SK-N-SH treated with all-trans-retinoic acid at 6 μM for 48 hours (cell line): Measurements from ENCODE around the gene VIT.

ENCODE experiments used
- ATAC-seq: fragments of 200-7000 bp; cut with Tn5 transposase; 3 replicates; pipeline ENCODE4 v1.9.1; 2020; ENCODE audit warnings: mild to moderate bottlenecking, moderate library complexity
- BACH2 ChIP-seq: fragments of 250-450 bp; sonication (Bioruptor Pico); IDR thresholded peaks from 2 replicates; pipeline ENCODE4 v1.9.0; 2021; ENCODE audit warnings: mild to moderate bottlenecking, borderline replicate concordance
- CSDC2 ChIP-seq: fragments of 250-450 bp; sonication (Bioruptor Pico); IDR thresholded peaks from 2 replicates; pipeline ENCODE4 v1.5.0; 2020; ENCODE audit warnings: mild to moderate bottlenecking, moderate library complexity
- ESRRG ChIP-seq: fragments of 250-450 bp; sonication (Bioruptor Pico); IDR thresholded peaks from 2 replicates; pipeline ENCODE4 v1.6.1; 2021; ENCODE audit warnings: mild to moderate bottlenecking
- GLIS3 ChIP-seq: fragments of 250-450 bp; sonication (Bioruptor Pico); IDR thresholded peaks from 2 replicates; pipeline ENCODE4 v1.5.0; 2020; ENCODE audit warnings: mild to moderate bottlenecking, moderate library complexity
- ISL1 ChIP-seq: fragments of 250-450 bp; sonication (Bioruptor Pico); IDR thresholded peaks from 2 replicates; pipeline ENCODE4 v2.1.2; 2022; ENCODE audit warnings: mild to moderate bottlenecking, moderate library complexity
- PPARA ChIP-seq: fragments of 250-450 bp; sonication (Bioruptor Pico); IDR thresholded peaks from 2 replicates; pipeline ENCODE4 v1.5.0; 2020; ENCODE audit warnings: mild to moderate bottlenecking, borderline replicate concordance
- RARB ChIP-seq: fragments of 250-450 bp; sonication (Bioruptor Pico); IDR thresholded peaks from 2 replicates; pipeline ENCODE4 v1.8.0; 2021; ENCODE audit warnings: mild to moderate bottlenecking, moderate library complexity
- SNAI2 ChIP-seq: fragments of 250-450 bp; sonication (Bioruptor Pico); IDR thresholded peaks from 2 replicates; pipeline ENCODE4 v1.5.0; 2020; ENCODE audit warnings: mild to moderate bottlenecking, moderate library complexity
- TCF4 ChIP-seq: fragments of 250-450 bp; sonication (Bioruptor Pico); IDR thresholded peaks from 2 replicates; pipeline ENCODE4 v1.8.0; 2021; ENCODE audit warnings: mild to moderate bottlenecking, moderate library complexity, borderline replicate concordance
- TOX ChIP-seq: fragments of 250-450 bp; sonication (Bioruptor Pico); IDR thresholded peaks from 2 replicates; pipeline ENCODE4 v1.8.0; 2021; ENCODE audit warnings: mild to moderate bottlenecking, moderate library complexity, borderline replicate concordance
- ZC3H10 ChIP-seq: fragments of 250-450 bp; sonication (Bioruptor Pico); IDR thresholded peaks from 2 replicates; pipeline ENCODE4 v1.5.1; 2021; ENCODE audit warnings: mild to moderate bottlenecking, moderate library complexity
- ZFP3 ChIP-seq: fragments of 250-450 bp; sonication (Bioruptor Pico); IDR thresholded peaks from 2 replicates; pipeline ENCODE4 v1.5.0; 2020; ENCODE audit warnings: mild to moderate bottlenecking, moderate library complexity
- ZFP30 ChIP-seq: fragments of 450-650 bp; formaldehyde crosslinking; IDR thresholded peaks from 2 replicates; pipeline ENCODE4 v1.5.0; 2022; ENCODE audit warnings: mild to moderate bottlenecking, moderate library complexity
- ZNF565 ChIP-seq: fragments of 450-650 bp; formaldehyde crosslinking; conservative IDR thresholded peaks from 2 replicates; pipeline ENCODE4 v1.5.0; 2020; ENCODE audit warnings: low read depth, mild to moderate bottlenecking, moderate library complexity
- ZNF70 ChIP-seq: fragments of 450-650 bp; formaldehyde crosslinking; IDR thresholded peaks from 2 replicates; pipeline ENCODE4 v1.5.0; 2020; ENCODE audit warnings: mild to moderate bottlenecking, moderate library complexity
- ZNF8 ChIP-seq: fragments of 450-650 bp; formaldehyde crosslinking; IDR thresholded peaks from 2 replicates; pipeline ENCODE4 v1.5.0; 2020; ENCODE audit warnings: mild to moderate bottlenecking, moderate library complexity
- TF ChIP-seq, protein P1 (sequence below): fragments of 250-450 bp; sonication (Bioruptor Pico); IDR thresholded peaks from 2 replicates; pipeline ENCODE4 v1.5.1; 2020; ENCODE audit warnings: low read depth, mild to moderate bottlenecking, moderate library complexity
- TF ChIP-seq, protein P2 (sequence below): fragments of 250-450 bp; sonication (Bioruptor Pico); IDR thresholded peaks from 2 replicates; pipeline ENCODE4 v1.8.0; 2021; ENCODE audit warnings: low read depth, mild to moderate bottlenecking, moderate library complexity, borderline replicate concordance
- TF ChIP-seq, protein P3 (sequence below): fragments of 250-450 bp; sonication (Bioruptor Pico); IDR thresholded peaks from 2 replicates; pipeline ENCODE4 v1.5.0; 2020; ENCODE audit warnings: mild to moderate bottlenecking, moderate library complexity
- TF ChIP-seq, protein P4 (sequence below): fragments of 250-450 bp; sonication (Bioruptor Pico); IDR thresholded peaks from 2 replicates; pipeline ENCODE4 v1.8.0; 2020; ENCODE audit warnings: mild to moderate bottlenecking, moderate library complexity, borderline replicate concordance

The VIT gene

DNA sequence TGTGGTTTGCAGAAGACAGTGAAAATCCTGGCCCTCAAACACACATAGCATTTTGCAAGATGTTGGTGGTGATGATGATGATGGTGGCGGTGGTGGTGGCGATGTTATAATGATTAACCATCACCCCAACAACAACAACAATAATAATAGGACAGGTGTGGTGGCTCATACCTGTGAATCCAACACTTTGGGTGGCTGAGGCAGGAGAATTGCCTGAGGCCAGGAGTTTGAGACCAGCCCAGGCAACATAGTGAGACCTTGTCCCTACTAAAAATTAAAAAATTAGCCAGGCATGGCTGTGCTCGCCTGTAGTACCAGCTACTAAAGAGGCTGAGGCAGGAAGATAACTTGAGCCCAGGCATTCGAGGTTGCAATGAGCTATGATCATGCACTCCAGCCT is 3.8 kb downstream of the VIT start (continued):
- TF ChIP-seq, protein P1, sequence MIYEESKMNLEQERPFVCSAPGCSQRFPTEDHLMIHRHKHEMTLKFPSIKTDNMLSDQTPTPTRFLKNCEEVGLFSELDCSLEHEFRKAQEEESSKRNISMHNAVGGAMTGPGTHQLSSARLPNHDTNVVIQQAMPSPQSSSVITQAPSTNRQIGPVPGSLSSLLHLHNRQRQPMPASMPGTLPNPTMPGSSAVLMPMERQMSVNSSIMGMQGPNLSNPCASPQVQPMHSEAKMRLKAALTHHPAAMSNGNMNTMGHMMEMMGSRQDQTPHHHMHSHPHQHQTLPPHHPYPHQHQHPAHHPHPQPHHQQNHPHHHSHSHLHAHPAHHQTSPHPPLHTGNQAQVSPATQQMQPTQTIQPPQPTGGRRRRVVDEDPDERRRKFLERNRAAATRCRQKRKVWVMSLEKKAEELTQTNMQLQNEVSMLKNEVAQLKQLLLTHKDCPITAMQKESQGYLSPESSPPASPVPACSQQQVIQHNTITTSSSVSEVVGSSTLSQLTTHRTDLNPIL, result no peak
- TF ChIP-seq GLIS3 (CRISPR knock-in tag) (no peak), BACH2 (CRISPR knock-in tag) (no peak)

DNA sequence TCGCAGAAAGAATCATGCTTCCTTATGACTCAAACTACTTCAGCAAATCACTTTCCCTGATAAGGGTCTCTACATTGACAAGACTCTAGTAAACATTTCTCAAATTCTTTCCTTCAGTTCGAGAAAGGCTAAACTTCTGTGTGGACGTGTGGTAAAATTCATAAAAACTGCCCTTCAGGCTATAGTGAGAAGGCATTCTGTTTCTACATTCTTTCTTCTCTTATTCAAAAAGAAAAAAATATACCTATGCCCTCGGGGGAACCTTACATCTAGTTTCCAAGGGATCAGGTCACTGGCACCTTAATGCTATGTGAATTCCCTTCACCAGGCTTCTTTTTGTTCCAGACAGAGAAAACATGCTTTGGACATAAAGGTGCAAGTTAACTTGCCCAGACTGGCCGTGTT is 4.9 kb downstream of the VIT start:
- peak; percentile 36; the same call in 2 of the 3 replicates for ATAC-seq
- TF ChIP-seq BACH2 (CRISPR knock-in tag), result no peak
- no peak for TF ChIP-seq ZFP30
- no peak for TF ChIP-seq ZFP3
- no peak for TF ChIP-seq ZNF8 (CRISPR knock-in tag)
- no peak for TF ChIP-seq CSDC2 (CRISPR knock-in tag)
- TF ChIP-seq, protein P2, sequence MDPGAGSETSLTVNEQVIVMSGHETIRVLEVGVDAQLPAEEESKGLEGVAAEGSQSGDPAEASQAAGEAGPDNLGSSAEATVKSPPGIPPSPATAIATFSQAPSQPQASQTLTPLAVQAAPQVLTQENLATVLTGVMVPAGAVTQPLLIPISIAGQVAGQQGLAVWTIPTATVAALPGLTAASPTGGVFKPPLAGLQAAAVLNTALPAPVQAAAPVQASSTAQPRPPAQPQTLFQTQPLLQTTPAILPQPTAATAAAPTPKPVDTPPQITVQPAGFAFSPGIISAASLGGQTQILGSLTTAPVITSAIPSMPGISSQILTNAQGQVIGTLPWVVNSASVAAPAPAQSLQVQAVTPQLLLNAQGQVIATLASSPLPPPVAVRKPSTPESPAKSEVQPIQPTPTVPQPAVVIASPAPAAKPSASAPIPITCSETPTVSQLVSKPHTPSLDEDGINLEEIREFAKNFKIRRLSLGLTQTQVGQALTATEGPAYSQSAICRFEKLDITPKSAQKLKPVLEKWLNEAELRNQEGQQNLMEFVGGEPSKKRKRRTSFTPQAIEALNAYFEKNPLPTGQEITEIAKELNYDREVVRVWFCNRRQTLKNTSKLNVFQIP (CRISPR knock-in tag), result no peak
- TF ChIP-seq SNAI2 (CRISPR knock-in tag), result no peak
- no peak for TF ChIP-seq ESRRG
- TF ChIP-seq GLIS3 (CRISPR knock-in tag), result no peak

DNA sequence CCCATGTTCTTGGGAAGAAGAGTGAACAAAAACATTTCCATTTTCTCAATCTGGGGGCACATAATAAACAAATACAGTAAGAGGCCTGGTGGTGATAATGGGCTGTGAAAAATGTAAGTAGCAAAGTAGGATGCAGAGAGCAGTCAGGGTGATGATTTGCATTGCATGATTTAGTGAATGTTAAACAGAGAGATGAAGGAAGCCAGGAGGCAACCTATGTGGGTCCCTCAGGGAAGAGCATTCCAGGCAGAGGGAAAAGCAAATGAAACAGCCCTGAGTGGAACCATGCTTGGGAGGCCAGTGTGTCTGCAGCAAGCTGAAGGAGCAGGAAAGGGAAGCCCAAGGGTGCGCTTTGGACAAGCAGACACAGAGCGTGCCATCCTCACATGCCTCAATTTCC is 5.4 kb downstream of the VIT start:
- TF ChIP-seq ZNF565 (CRISPR knock-in tag), result no peak
- no peak for TF ChIP-seq TCF4 (CRISPR knock-in tag)
- TF ChIP-seq ZNF8 (CRISPR knock-in tag), result no peak
- no peak for TF ChIP-seq CSDC2 (CRISPR knock-in tag)
- TF ChIP-seq, protein P1, result no peak
- TF ChIP-seq ZNF70 (CRISPR knock-in tag), result no peak
- ATAC-seq, result no peak

DNA sequence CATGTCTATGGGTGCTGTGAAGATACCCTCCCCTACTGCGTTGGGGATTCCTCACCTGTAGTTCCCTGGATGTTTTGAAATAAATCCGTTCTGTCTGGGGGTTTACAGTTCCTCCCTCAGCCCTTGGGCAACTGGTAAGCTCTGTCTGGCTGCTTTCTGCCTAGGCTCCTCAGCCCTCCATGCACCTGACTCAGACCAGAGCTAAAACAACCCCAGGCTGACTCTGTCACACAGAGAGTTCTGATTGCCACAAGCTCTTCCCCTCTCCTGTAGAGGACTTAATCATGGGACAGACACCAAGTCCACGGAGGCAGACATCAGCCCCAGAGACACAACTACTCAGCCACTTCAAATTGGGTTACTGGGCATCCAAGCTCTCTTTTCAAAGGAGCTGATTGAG is 6.3 kb downstream of the VIT start:
- no peak for ATAC-seq
- TF ChIP-seq, protein P3, sequence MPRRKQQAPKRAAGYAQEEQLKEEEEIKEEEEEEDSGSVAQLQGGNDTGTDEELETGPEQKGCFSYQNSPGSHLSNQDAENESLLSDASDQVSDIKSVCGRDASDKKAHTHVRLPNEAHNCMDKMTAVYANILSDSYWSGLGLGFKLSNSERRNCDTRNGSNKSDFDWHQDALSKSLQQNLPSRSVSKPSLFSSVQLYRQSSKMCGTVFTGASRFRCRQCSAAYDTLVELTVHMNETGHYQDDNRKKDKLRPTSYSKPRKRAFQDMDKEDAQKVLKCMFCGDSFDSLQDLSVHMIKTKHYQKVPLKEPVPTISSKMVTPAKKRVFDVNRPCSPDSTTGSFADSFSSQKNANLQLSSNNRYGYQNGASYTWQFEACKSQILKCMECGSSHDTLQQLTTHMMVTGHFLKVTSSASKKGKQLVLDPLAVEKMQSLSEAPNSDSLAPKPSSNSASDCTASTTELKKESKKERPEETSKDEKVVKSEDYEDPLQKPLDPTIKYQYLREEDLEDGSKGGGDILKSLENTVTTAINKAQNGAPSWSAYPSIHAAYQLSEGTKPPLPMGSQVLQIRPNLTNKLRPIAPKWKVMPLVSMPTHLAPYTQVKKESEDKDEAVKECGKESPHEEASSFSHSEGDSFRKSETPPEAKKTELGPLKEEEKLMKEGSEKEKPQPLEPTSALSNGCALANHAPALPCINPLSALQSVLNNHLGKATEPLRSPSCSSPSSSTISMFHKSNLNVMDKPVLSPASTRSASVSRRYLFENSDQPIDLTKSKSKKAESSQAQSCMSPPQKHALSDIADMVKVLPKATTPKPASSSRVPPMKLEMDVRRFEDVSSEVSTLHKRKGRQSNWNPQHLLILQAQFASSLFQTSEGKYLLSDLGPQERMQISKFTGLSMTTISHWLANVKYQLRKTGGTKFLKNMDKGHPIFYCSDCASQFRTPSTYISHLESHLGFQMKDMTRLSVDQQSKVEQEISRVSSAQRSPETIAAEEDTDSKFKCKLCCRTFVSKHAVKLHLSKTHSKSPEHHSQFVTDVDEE, result no peak
- TF ChIP-seq ZNF565 (CRISPR knock-in tag) (no peak), ZNF8 (CRISPR knock-in tag) (no peak), ESRRG (no peak), ZFP30 (no peak), ZFP3 (no peak), SNAI2 (CRISPR knock-in tag) (no peak), ISL1 (no peak), RARB (CRISPR knock-in tag) (no peak), BACH2 (CRISPR knock-in tag) (no peak), ZC3H10 (CRISPR knock-in tag) (no peak), PPARA (CRISPR knock-in tag) (no peak), TOX (CRISPR knock-in tag) (no peak)
- TF ChIP-seq, protein P4, sequence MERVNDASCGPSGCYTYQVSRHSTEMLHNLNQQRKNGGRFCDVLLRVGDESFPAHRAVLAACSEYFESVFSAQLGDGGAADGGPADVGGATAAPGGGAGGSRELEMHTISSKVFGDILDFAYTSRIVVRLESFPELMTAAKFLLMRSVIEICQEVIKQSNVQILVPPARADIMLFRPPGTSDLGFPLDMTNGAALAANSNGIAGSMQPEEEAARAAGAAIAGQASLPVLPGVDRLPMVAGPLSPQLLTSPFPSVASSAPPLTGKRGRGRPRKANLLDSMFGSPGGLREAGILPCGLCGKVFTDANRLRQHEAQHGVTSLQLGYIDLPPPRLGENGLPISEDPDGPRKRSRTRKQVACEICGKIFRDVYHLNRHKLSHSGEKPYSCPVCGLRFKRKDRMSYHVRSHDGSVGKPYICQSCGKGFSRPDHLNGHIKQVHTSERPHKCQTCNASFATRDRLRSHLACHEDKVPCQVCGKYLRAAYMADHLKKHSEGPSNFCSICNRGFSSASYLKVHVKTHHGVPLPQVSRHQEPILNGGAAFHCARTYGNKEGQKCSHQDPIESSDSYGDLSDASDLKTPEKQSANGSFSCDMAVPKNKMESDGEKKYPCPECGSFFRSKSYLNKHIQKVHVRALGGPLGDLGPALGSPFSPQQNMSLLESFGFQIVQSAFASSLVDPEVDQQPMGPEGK (CRISPR knock-in tag), result no peak
- TF ChIP-seq, protein P2 (CRISPR knock-in tag), result no peak
- TF ChIP-seq, protein P1, result no peak
- TF ChIP-seq, all 23 proteins: peak for 0
